Thyroid gland (tissue), 4 donors: ENCODE data around the gene SLC50A1.

Source experiments
- CTCF ChIP-seq, 6 experiments: fragments of 200-600 bp in 3 of 6; fragments of 450-650 bp in 3 of 6; sonication (generic) in 3 of 6; IDR thresholded peaks; one replicate each; pipeline ENCODE4 v1.5.1; 2016 to 2019; ENCODE audit warnings: antibody characterized with exemption in 6 of 6, mild to moderate bottlenecking in 2 of 6, inconsistent platforms in 1 of 6, moderate library complexity in 1 of 6
- POLR2A ChIP-seq, 2 donors: fragments of 450-650 bp; IDR thresholded peaks; one replicate each; pipeline ENCODE4 v1.6.1; 2017; ENCODE audit warnings: antibody characterized with exemption in 2 of 2, mild to moderate bottlenecking in 2 of 2, moderate library complexity in 1 of 2

- TF ChIP-seq CTCF (IDR thresholded peaks at IDR 0.05) (no peak), POLR2A (IDR thresholded peaks at IDR 0.05) (no peak)
These were observed 43.0 kb upstream of the SLC50A1 start for GRCh38 chr1:155092641-155093040.
